WERI-Rb-1 (cell line): ENCODE data around the gene HLA-A.

Source experiments
- DNase-seq: peaks from one replicate; pipeline ENCODE4 v3.0.0-alpha.2; 2020
- H3K27ac ChIP-seq: fragments of 250-450 bp; sonication (Bioruptor Pico); 2 replicates; pipeline ENCODE4 v1.5.1; 2020; ENCODE audit warnings: mild to moderate bottlenecking, moderate library complexity
- H3K27me3 ChIP-seq: fragments of 250-450 bp; sonication (Bioruptor Pico); 2 replicates; pipeline ENCODE4 v1.5.1; 2021; ENCODE audit warnings: mild to moderate bottlenecking, low read depth, moderate library complexity; ENCODE audit not compliant: insufficient read depth, severe bottlenecking
- H3K36me3 ChIP-seq: fragments of 250-450 bp; sonication (Bioruptor Pico); 2 replicates; pipeline ENCODE4 v1.5.1; 2020; ENCODE audit warnings: mild to moderate bottlenecking, moderate library complexity
- H3K4me3 ChIP-seq: 2 replicates; pipeline ENCODE4 v1.5.1; 2011; ENCODE audit warnings: low read depth, mild to moderate bottlenecking, control low read depth, low read length
- H3K9me3 ChIP-seq: fragments of 250-450 bp; sonication (Bioruptor Pico); 2 replicates; pipeline ENCODE4 v1.5.1; 2021; ENCODE audit warnings: mild to moderate bottlenecking, moderate library complexity; ENCODE audit not compliant: severe bottlenecking
- CTCF ChIP-seq: IDR thresholded peaks from 2 replicates; pipeline ENCODE4 v1.5.1; 2011; ENCODE audit warnings: low read depth, mild to moderate bottlenecking, control low read depth, inconsistent platforms, low read length

Gene HLA-A

DNA sequence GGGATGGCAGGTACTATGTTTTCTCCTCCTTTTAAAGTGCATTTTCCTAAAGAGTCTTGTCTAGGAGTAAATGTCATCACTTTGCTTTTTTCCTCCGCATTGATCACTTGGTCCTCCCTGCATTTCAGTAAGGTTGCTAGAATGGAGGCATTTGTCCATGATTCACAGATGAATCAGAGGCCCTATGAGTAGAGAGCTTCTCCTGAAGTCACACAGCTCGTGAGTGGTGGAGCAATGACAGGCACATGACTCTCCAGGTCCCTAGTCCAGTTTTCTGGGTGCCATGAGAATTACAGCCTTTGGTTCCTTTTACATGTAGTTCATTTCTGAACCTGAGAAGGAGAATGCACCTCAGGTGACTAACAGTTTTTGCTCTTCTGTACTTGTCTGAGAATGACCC, 50.5 kb downstream of the HLA-A start:
- Histone ChIP-seq H3K4me3 (no peak overlapping the region), H3K27ac (no peak overlapping the region), H3K36me3 (no peaks in the 10 kb centered on the region), H3K9me3 (no peaks in the 10 kb centered on the region), H3K27me3 (peaks cover 5% of the 10 kb centered on the region)
- no peak for TF ChIP-seq CTCF
- DNase-seq = no peak

- H3K9me3 ChIP-seq = no peaks in the 10 kb centered on the region
- H3K36me3 ChIP-seq = no peaks in the 10 kb centered on the region
- H3K4me3 ChIP-seq = no peak overlapping the region
- peaks cover 8% of the 10 kb centered on the region for H3K27me3 ChIP-seq
- H3K27ac ChIP-seq = no peak overlapping the region
- TF ChIP-seq CTCF = no peak
- DNase-seq = peak; percentile 50
Measured at GRCh38 chr6:29994826-29995225, 52.5 kb downstream of the HLA-A start.

- peaks cover 8% of the 10 kb centered on the region for H3K27me3 ChIP-seq
- TF ChIP-seq CTCF = no peak
- no peak overlapping the region for H3K4me3 ChIP-seq
- no peak for DNase-seq
- H3K36me3 ChIP-seq = no peaks in the 10 kb centered on the region
- H3K9me3 ChIP-seq = no peaks in the 10 kb centered on the region
- H3K27ac ChIP-seq = no peak overlapping the region
Measured at GRCh38 chr6:29995340-29995777, 53.0 kb downstream of the HLA-A start.
